ENCODE measurements around the gene CFHR1.
"Not testable (repeated sequence)": the region's sequence is repeated elsewhere in the genome, so short reads cannot be mapped to it uniquely, and the experiment has no call there.

CFHR1 gene

DNA sequence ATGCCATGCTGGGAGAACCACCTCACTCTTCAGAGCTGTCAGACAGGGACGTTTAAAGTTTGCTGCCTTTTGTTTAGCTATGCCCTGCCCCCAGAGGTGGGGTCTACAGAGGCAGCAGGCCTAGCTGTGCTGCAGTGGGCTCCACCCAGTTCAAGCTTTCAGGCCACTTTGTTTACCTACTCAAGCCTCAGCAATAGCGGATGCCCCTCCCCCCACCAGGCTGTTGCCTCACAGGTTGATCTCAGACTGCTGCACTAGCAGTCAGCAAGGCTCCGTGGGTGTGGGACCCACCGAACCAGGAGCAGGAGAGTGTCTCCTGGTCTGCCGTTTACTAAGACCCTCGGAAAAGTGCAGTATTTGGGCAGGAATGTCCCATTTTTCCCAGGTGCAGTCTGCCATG, 2.1 kb upstream of the CFHR1 start:
- H3K27me3 ChIP-seq (ENCODE audit: control insufficient read depth in 3 of 3, insufficient read depth in 3 of 3, low read depth in 1 of 3, low read length in 3 of 3); DNase-seq (ENCODE audit: low spot score); H3K4me2 ChIP-seq (ENCODE audit: insufficient read depth, low read length, poor library complexity, severe bottlenecking); H2BK120ac ChIP-seq (ENCODE audit: low read depth, low read length); H2AK5ac ChIP-seq (ENCODE audit: low read depth, low read length); H2BK15ac ChIP-seq (ENCODE audit: low read length); H3K36me3 ChIP-seq (replicated peaks in 1 of 2; ENCODE audit: control insufficient read depth in 2 of 2, insufficient read depth in 2 of 2, low read length in 2 of 2); H3K23ac ChIP-seq (ENCODE audit: low read depth, low read length, poor library complexity); H3K9ac ChIP-seq (ENCODE audit: low read depth, low read length, poor library complexity); H3K9me3 ChIP-seq (replicated peaks in 1 of 2; ENCODE audit: control insufficient read depth in 2 of 2, insufficient read depth in 1 of 2, low read depth in 1 of 2, low read length in 2 of 2); H3K18ac ChIP-seq (ENCODE audit: low read length); H3K27ac ChIP-seq (replicated peaks; ENCODE audit: low read length); H3K4me1 ChIP-seq (ENCODE audit: control insufficient read depth in 2 of 2, insufficient read depth in 1 of 2, low read depth in 1 of 2, low read length in 2 of 2); H3K4ac ChIP-seq (ENCODE audit: low read length); H3K4me3 ChIP-seq (ENCODE audit: low read length in 2 of 2); H3K79me1 ChIP-seq (ENCODE audit: low read depth, low read length); H2AFZ ChIP-seq (ENCODE audit: low read length); H4K91ac ChIP-seq (ENCODE audit: low read depth, low read length, poor library complexity); H2BK5ac ChIP-seq (ENCODE audit: low read length); H2BK12ac ChIP-seq (ENCODE audit: low read length); H4K8ac ChIP-seq (ENCODE audit: low read depth, low read length); H3K14ac ChIP-seq (ENCODE audit: low read length): not testable (repeated sequence)
- no CpG with 5 or more reads among the region's 6 CpGs for whole genome bisulfite sequencing, 2 donors (ENCODE audit: extremely low coverage in 2 of 2, insufficient read length in 2 of 2, insufficient replicate concordance in 1 of 2)

DNA sequence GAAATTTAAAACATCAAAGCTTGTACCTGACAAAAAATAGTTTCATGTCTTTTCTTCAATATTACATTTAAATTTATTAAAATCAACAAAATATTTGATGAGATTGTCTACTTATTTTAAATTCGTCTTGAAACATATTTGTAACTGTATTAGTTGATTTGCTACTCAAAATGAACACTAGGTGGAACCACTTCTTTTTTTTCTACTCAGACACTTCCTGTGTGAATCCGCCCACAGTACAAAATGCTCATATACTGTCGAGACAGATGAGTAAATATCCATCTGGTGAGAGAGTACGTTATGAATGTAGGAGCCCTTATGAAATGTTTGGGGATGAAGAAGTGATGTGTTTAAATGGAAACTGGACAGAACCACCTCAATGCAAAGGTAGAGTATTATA, 8.3 kb downstream of the CFHR1 start:
- H3K14ac ChIP-seq (ENCODE audit: low read length); DNase-seq (ENCODE audit: low spot score); H2BK5ac ChIP-seq (ENCODE audit: low read length); H3K36me3 ChIP-seq (replicated peaks in 1 of 2; ENCODE audit: control insufficient read depth in 2 of 2, insufficient read depth in 2 of 2, low read length in 2 of 2); H3K18ac ChIP-seq (ENCODE audit: low read length); H3K4me1 ChIP-seq (ENCODE audit: control insufficient read depth in 2 of 2, insufficient read depth in 1 of 2, low read depth in 1 of 2, low read length in 2 of 2); H4K8ac ChIP-seq (ENCODE audit: low read depth, low read length); H3K23ac ChIP-seq (ENCODE audit: low read depth, low read length, poor library complexity); H3K4me3 ChIP-seq (ENCODE audit: low read length in 2 of 2); H3K79me1 ChIP-seq (ENCODE audit: low read depth, low read length); H2AK5ac ChIP-seq (ENCODE audit: low read depth, low read length); H4K91ac ChIP-seq (ENCODE audit: low read depth, low read length, poor library complexity); H3K9ac ChIP-seq (ENCODE audit: low read depth, low read length, poor library complexity); H3K27me3 ChIP-seq (ENCODE audit: control insufficient read depth in 3 of 3, insufficient read depth in 3 of 3, low read depth in 1 of 3, low read length in 3 of 3); H3K4me2 ChIP-seq (ENCODE audit: insufficient read depth, low read length, poor library complexity, severe bottlenecking); H3K27ac ChIP-seq (replicated peaks; ENCODE audit: low read length); H3K4ac ChIP-seq (ENCODE audit: low read length); H2BK12ac ChIP-seq (ENCODE audit: low read length); H3K9me3 ChIP-seq (replicated peaks in 1 of 2; ENCODE audit: control insufficient read depth in 2 of 2, insufficient read depth in 1 of 2, low read depth in 1 of 2, low read length in 2 of 2); H2BK15ac ChIP-seq (ENCODE audit: low read length); H2BK120ac ChIP-seq (ENCODE audit: low read depth, low read length): not testable (repeated sequence)
- no CpG with 5 or more reads among the region's 4 CpGs for WGBS, 2 donors (ENCODE audit: extremely low coverage in 2 of 2, insufficient read length in 2 of 2, insufficient replicate concordance in 1 of 2)
- peak overlapping the region; percentile 45 for H2AFZ ChIP-seq (ENCODE audit: low read length)

DNA sequence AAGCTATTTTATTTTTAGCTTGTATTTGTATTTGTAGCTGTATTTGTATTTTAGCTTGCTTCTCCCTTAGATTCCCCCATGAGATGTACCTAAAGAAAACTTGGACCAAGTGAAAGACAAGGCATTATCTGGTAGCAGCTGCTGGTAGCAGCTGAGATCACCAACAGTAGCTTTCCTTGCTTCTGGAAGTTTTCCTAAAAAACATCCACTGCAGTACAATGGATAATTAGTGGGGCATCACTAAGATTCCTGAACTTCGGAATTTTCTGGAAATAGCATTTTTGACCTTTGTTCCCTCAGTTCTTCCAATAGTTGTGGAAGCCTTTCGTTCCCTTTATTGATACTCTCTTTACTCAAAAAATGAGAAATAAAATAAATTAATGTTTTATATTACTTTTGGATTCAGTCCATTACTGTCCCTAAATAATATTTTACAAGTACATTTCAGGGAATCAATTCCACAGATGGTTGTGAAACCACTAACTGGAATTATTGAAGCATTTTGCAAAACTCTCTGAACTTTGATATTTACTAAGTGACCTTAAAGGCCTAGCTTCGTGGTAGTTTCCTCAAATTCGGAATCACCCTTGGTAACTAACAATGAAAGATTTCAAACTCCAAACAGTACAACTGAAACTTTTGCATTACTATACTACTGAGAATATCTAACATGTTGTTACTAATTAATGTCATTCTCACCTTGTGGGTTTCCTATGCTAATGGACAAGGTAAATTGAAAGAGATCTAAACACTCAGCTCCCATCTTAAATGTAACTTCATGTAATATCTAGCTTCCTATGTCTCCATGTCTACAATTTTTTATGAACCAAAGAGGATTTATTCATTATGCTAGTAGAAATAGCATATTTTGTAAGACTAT, 30.3 kb downstream of the CFHR1 start:
- H2BK15ac ChIP-seq (ENCODE audit: low read length); H2AFZ ChIP-seq (ENCODE audit: low read length); H2BK12ac ChIP-seq (ENCODE audit: low read length); H3K27me3 ChIP-seq (ENCODE audit: control insufficient read depth in 3 of 3, insufficient read depth in 3 of 3, low read depth in 1 of 3, low read length in 3 of 3); H2BK120ac ChIP-seq (ENCODE audit: low read depth, low read length); H3K4ac ChIP-seq (ENCODE audit: low read length); H3K4me2 ChIP-seq (ENCODE audit: insufficient read depth, low read length, poor library complexity, severe bottlenecking); H4K8ac ChIP-seq (ENCODE audit: low read depth, low read length); H3K14ac ChIP-seq (ENCODE audit: low read length); H2AK5ac ChIP-seq (ENCODE audit: low read depth, low read length); H3K23ac ChIP-seq (ENCODE audit: low read depth, low read length, poor library complexity); H3K9me3 ChIP-seq (replicated peaks in 1 of 2; ENCODE audit: control insufficient read depth in 2 of 2, insufficient read depth in 1 of 2, low read depth in 1 of 2, low read length in 2 of 2); H2BK5ac ChIP-seq (ENCODE audit: low read length); H3K4me1 ChIP-seq (ENCODE audit: control insufficient read depth in 2 of 2, insufficient read depth in 1 of 2, low read depth in 1 of 2, low read length in 2 of 2); H3K27ac ChIP-seq (replicated peaks; ENCODE audit: low read length); H3K4me3 ChIP-seq (ENCODE audit: low read length in 2 of 2); H4K91ac ChIP-seq (ENCODE audit: low read depth, low read length, poor library complexity); DNase-seq (ENCODE audit: low spot score); H3K36me3 ChIP-seq (replicated peaks in 1 of 2; ENCODE audit: control insufficient read depth in 2 of 2, insufficient read depth in 2 of 2, low read length in 2 of 2); H3K79me1 ChIP-seq (ENCODE audit: low read depth, low read length); H3K18ac ChIP-seq (ENCODE audit: low read length); H3K9ac ChIP-seq (ENCODE audit: low read depth, low read length, poor library complexity): not testable (repeated sequence)
- no CpG with 5 or more reads among the region's 4 CpGs for WGBS, 2 donors (ENCODE audit: extremely low coverage in 2 of 2, insufficient read length in 2 of 2, insufficient replicate concordance in 1 of 2)

DNA sequence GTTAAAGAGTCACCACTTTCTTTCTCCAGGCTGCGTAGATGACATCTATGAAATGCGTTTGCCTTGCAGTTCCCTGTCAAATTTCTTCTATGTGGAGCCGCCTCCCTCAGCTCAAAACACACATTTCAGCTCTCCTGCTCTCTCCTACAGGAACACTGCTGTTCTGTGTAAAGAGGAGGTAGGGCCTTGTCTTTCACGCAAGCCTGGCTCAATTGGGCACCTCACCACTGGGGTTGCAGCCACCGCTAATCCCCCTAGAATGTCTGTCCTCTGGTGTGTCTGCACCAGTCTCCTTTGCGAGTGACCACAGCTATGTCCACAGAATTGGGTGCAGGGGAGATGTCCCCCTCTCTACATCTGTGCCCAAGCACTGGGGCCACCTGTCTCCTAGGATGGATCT, 36.5 kb downstream of the CFHR1 start:
- no peak overlapping the region for H3K23ac ChIP-seq (ENCODE audit: low read depth, low read length, poor library complexity)
- no peak overlapping the region for H2BK5ac ChIP-seq (ENCODE audit: low read length)
- H3K79me1 ChIP-seq (ENCODE audit: low read depth, low read length), result no peaks in the 10 kb centered on the region
- H3K4me1 ChIP-seq (ENCODE audit: control insufficient read depth in 2 of 2, insufficient read depth in 1 of 2, low read depth in 1 of 2, low read length in 2 of 2), result peaks cover 0 to 2% of the 10 kb centered on the region in 2 donors
- H3K9me3 ChIP-seq (replicated peaks in 1 of 2; ENCODE audit: control insufficient read depth in 2 of 2, insufficient read depth in 1 of 2, low read depth in 1 of 2, low read length in 2 of 2), result no peaks in the 10 kb centered on the region
- DNase-seq (ENCODE audit: low spot score), result no peak
- H3K4ac ChIP-seq (ENCODE audit: low read length), result no peak overlapping the region
- no peak overlapping the region for H2AK5ac ChIP-seq (ENCODE audit: low read depth, low read length)
- H2BK120ac ChIP-seq (ENCODE audit: low read depth, low read length), result no peak overlapping the region
- H3K18ac ChIP-seq (ENCODE audit: low read length), result no peak overlapping the region
- no peak overlapping the region for H3K4me3 ChIP-seq (ENCODE audit: low read length in 2 of 2)
- no peak overlapping the region for H3K9ac ChIP-seq (ENCODE audit: low read depth, low read length, poor library complexity)
- H3K27ac ChIP-seq (replicated peaks; ENCODE audit: low read length), result no peak overlapping the region
- no peaks in the 10 kb centered on the region for H3K36me3 ChIP-seq (replicated peaks in 1 of 2; ENCODE audit: control insufficient read depth in 2 of 2, insufficient read depth in 2 of 2, low read length in 2 of 2)
- no peaks in the 10 kb centered on the region for H3K27me3 ChIP-seq (ENCODE audit: control insufficient read depth in 3 of 3, insufficient read depth in 3 of 3, low read depth in 1 of 3, low read length in 3 of 3)
- H2BK15ac ChIP-seq (ENCODE audit: low read length), result no peak overlapping the region
- H2AFZ ChIP-seq (ENCODE audit: low read length), result no peak overlapping the region
- H4K8ac ChIP-seq (ENCODE audit: low read depth, low read length), result no peak overlapping the region
- H4K91ac ChIP-seq (ENCODE audit: low read depth, low read length, poor library complexity), result no peak overlapping the region
- no CpG with 5 or more reads among the region's 6 CpGs for WGBS, 2 donors (ENCODE audit: extremely low coverage in 2 of 2, insufficient read length in 2 of 2, insufficient replicate concordance in 1 of 2)
- H3K4me2 ChIP-seq (ENCODE audit: insufficient read depth, low read length, poor library complexity, severe bottlenecking), result no peak overlapping the region
- no peak overlapping the region for H3K14ac ChIP-seq (ENCODE audit: low read length)
- no peak overlapping the region for H2BK12ac ChIP-seq (ENCODE audit: low read length)

Measured in neuronal stem cell (in vitro differentiated cells).